NCI-H2029 treated with DMSO at 0.1 percent for 48 hours (cell line): ENCODE results near the gene METTL18.

ENCODE experiments used
- DNase-seq: peaks from one replicate; lab custom pipeline; 2025; lab: John Stamatoyannopoulos, UW

The METTL18 gene

DNA sequence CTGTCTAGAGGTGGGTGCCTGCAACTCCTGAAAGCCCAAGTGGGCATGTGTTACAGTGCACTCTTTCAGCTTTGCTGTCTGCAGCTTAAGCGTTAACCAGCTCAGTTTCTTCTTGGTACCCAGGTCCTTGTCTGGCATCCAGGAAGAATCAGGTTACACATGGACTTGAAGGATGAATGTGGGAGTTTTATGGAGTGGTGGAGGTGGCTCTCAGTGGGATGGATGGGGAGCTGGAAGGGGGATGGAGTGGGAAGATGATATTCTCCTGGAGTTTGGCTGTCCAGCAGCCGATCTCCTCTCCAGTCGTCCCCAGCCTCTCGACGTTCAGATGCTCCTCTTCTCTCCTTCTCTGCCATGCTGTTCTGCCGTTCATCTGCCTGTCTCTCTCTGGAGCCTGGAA lies 9.4 kb downstream of the METTL18 start:
- no peak for DNase-seq

DNA sequence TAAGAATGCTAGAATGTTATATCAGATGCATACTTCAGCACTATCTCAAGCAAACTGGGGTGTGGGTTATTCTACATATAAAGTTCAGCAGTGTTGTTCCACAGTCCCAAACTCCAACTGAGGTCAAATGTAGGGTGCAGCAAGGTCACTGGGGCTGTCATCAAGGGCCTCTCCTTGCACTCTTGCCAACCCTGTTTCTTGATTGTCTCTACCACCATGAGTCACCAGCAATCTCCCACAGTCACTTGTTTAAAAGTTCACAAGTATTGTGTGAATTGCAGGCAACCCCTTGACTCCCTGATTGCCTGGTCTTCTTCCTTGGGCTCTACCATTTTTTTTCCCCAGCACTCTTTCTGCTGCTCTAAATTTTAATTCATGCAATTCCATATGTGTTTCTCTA lies 10.6 kb downstream of the METTL18 start:
- no peak for DNase-seq

DNA sequence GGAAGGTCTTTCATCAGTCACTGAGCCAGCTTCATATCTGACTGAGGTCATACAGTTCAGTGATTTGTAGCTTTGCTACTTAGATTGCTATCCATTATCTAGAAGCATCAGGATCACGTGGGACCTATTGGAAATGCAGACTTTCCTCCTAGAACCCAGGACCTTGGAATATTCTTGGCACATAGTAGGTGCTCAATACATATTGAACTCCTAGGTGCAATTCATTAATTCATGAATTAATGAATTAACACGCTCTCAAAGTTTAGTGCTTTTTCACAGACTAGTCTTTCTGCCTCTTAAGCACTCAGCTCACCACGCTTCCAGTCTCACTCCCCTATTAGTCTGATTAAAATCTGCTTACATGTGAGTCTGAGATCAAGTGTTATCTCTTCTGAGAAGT lies 12.1 kb downstream of the METTL18 start:
- DNase-seq, result no peak

DNA sequence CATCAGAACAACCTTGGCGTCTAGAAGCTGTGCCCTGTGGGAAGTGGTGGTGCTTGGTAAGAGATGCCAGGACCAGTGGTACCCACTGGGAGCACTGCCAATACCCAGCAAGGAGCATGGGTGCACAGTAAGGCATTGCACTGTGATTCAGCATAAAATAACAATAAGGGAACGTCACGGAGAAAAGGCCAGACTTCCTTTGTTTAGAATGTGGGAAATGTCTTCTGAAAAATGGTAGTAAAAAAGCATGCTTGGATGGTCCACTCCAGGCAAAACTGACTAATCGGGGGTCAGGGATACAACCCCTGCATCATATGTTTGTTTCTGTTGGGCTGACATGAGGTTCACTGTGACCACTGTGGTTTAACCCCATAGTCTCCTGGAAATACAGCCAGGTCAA lies 14.7 kb downstream of the METTL18 start:
- no peak for DNase-seq

DNA sequence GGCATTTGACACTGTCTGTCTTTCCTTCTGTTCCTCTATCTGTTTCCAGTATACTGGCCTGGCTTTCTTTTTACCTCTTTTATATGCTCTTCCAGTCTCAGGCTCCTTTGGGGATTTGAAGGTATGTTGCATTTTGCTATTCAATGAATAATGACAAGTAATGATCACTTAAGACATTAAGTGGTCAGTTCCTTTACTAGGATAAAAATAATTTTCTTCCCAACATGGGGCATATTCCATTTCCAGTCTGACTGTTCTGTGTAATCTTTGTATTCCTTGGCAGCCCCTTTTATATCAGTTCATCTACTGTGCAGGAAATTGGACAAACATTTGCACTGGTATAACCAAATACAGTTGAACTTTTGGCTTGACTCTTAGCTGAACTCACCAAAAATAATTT lies 15.6 kb downstream of the METTL18 start:
- DNase-seq, result no peak

DNA sequence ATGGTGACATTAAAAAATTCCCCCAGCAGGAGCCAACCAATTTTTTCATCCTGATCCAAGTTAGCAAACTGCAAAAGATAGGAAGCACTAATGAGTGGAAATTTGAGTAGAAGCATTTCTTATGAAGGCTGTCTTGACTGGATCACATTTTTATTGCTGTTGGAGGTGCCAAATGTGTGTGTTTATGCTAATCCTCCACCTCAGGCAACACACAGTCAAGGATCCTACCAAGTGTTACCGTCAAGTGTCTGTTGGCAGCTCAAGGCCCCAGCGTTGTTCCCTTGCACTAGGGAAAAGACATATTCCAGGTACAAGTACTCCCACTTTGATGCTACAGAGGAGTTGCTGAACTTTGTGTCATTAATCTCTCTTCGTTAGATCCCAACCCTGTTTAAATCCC lies 18.3 kb downstream of the METTL18 start:
- DNase-seq, result no peak

DNA sequence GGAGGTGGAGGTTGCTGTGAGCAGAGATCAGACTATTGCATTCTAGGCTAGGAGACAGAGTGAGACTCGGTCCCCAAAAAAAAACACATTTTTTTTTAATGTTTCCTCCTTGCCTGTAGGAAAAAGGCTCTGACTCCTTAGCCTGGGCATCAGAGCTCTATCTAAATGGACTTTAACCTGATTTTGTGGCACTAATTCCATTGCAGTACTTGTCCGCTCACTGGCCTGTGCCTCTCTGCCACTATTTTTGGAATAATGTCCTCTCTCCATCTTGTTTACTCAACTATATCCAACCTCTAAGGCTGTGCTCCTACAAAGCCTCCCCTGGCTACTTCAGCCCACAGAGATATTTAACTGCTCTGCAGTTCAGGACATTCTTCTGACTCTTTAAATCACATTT lies 26.5 kb downstream of the METTL18 start:
- DNase-seq, result no peak

DNA sequence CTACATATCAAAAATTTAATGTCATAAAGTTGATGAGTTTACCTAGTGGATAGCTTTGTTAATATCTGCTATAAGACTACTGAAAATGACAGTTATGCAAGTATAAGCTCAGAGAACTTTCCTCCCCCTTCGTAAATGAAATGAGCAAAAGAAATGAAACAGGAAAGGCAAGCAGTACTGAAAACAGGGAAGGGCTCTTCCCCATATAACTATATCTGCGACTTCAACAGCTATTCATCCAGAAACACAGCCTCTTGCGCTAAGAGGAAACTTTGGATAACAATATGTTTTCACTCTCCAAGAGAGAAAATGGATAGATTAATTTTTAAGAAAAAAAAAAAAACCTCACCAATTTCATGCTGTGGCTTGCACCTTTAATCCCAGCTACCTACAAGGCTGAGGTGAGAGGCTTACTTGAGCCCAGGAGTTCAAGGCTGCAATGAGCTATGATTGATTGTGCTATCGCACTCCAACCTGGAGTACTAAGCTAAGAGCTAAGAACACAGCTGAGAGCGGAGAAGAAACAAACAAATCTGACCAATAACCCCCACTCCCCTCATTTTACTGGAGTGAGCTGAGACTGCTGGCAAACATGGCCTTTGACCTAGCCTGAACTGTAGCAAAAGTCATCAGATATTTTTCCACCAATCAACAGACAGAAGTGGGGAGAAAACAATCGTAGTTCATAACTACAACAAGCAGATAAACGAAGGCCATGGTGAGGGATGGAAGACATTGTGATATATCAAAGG lies 29.0 kb downstream of the METTL18 start:
- no peak for DNase-seq

DNA sequence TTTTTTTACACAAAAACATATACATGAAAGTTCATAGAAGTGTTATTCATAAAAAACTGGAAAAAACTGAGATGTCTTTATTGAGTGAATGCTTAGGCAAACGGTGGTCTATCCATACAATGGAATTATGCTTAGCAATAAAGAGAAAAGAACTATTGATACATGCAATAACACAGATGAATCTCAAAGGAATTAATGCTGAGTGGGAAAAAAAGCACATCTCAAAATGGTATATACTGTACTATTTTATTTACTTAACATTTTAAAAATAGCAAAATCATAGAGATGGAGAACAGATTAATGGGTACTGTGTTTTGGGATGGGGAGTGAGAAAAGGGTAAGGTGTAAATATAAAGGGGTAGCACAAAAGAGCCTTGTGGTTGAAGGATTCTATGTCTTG lies 29.8 kb downstream of the METTL18 start:
- no peak for DNase-seq

DNA sequence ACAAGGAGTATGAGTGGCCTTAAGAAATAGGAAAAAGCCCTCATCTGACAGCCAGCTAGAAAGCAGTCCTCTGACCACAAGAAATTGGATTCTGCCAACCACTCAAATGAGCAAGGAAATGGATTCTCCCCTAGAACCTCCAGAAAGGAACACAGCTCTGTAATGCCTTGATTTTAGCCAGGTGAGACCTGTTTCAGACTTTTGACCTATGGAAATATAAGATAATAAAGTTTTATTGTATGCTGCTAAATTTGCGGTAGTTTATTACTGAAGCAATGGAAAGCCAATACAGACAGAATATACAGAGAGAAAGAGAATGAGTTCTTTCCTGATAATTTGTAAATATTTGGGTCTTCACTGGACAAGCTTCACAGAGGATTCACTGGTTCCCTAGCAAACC lies 32.0 kb downstream of the METTL18 start:
- no peak for DNase-seq

DNA sequence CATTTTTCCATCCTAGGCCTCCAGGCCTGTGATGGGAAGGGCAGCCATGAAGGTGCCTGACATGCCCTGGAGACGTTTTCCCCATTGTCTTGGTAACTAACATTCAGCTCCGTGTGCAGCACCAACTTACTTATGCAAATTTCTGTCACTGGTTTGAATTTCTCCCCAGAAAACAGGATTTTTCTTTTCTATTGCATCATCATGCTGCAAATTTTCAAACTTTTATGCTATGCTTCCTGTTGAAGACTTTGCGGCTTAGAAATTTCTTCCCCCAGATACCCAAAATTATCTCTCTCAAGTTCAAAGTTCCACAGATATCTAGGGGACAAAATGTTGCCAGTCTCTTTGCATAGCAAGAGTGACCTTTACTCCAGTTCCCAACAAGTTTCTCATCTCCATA lies 35.7 kb downstream of the METTL18 start:
- DNase-seq, result no peak

DNA sequence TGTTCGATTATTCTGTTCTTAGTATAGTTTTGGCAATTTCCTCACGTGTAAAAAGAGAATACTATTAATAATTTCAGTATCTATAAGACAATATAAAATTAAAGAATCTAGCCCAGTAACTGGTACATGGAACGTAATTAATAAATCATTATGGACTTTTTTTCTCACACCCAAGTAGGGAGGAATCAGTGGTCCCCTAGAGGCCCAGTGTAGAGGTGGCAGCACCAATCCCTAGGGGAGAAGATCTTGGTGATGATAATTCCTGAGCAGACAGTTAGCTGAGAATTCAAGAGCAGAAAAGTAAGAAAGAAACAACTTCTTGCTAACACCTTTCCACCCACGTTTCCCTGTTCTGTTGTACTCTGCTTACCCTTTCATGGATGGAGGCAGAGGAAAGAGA lies 41.2 kb downstream of the METTL18 start:
- no peak for DNase-seq

DNA sequence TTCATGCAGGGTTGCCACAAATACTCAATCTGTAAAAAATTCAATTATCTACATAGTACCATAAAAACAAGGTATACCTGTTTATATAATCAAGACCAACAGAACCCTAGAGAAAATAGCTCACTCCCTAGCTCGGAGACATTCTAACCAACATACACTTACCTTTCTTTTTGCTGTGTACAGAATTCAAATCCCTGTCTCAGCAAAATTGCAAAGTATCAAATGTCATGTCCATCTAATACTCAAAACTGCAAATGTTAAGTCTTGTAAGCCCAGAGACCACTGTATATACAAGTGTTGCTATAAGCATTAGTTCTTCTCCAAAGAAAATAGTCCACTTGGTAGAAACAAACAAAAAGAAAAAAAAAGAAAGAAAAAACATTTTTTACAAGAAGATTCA lies 44.7 kb downstream of the METTL18 start:
- no peak for DNase-seq

DNA sequence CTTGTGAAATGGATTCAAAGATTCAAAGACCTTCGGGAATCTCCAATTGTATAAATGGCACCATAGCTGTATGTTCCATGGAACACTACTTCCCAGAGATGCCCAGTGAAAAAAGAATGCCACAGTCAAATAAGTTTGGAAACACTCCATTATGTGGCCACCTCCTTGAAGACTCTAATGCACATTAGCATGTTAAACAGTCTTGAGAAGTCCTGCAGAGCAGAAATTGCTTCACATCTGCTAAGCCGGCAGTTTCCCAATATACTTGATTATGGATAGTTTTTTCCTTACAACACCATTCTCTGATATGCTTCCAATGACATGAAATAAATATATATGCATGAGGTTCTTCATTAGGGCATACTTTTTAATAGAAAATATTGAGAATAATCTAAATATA lies 48.2 kb downstream of the METTL18 start:
- no peak for DNase-seq

DNA sequence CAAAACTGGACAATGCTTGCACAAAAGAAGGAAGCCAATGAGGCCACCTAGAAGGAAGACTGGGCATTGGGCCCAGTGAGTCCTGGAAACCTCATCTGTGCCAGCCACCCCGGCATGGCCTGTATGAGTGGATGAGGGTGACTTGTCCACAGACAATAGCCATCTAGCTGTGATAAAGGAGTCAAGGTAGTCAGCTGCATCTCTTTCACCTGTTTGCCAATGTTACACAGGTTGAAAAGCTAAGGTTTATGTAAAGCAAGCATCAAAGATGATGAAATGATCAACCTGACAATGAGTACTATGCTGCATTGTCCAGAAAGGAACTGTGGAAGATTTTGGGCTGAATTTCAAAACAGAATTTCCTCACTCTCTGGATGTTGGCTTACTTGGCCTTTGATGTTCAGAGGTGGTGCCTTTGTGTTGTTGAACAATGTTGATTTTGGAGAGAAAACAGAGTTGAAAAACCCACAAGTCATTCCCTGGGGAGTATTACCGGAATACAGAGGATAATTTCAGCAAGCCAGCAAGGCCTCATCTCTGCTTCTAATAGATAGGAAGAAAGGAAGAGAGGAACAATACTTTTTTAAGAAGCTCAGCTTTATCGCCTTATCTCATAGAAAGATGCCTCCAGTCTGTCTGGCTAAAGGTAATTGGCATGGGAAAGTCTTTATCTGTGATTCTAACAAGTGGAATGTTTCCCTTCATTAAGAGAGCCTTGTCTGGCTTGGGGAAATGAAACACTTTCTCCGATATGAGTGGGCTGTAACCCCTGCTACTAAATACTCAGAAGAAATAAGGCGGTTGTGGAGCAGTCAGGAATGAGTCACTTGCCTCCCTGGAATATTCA lies 49.5 kb downstream of the METTL18 start:
- no peak for DNase-seq
